Neural cell (in vitro differentiated cells): ENCODE data around the gene EVX1.

Experiments used
- CTCF ChIP-seq: fragments of 450-650 bp; IDR thresholded peaks from 2 replicates; pipeline ENCODE4 v1.5.1; 2014; ENCODE audit warnings: antibody characterized with exemption, mild to moderate bottlenecking, moderate library complexity; ENCODE audit not compliant: poor library complexity, severe bottlenecking
- EZH2 ChIP-seq: fragments of 200-600, 300-800 bp; shearing (Covaris generic), sonication (generic); IDR thresholded peaks from 2 replicates; pipeline ENCODE4 v1.6.1; 2014; ENCODE audit warnings: antibody characterized with exemption, low read length, borderline replicate concordance, mild to moderate bottlenecking; ENCODE audit not compliant: insufficient read depth, poor library complexity, severe bottlenecking
- MXI1 ChIP-seq: fragments of 450-650 bp; conservative IDR thresholded peaks from 2 replicates; pipeline ENCODE4 v1.6.1; 2014; ENCODE audit warnings: antibody characterized with exemption, mild to moderate bottlenecking; ENCODE audit not compliant: poor library complexity, severe bottlenecking

GRCh38 chr7:27203964-27204594 lies 38.5 kb upstream of the EVX1 start:
- TF ChIP-seq CTCF, result no peak
- no peak for TF ChIP-seq EZH2
- no peak for TF ChIP-seq MXI1
